ENCODE measurements around the gene HS3ST5.
"Not testable (repeated sequence)": the region's sequence is repeated elsewhere in the genome, so short reads cannot be mapped to it uniquely, and the experiment has no call there.

The HS3ST5 gene

GRCh38 chr6:114346451-114346850, 3.6 kb upstream of the HS3ST5 start:
- Mint-ChIP-seq H3K36me3 (peaks cover 1% of the 10 kb centered on the region), H3K9me3 (no peaks in the 10 kb centered on the region), H3K4me1 (peaks cover 3% of the 10 kb centered on the region), H3K27ac (no peak overlapping the region), H3K4me3 (no peak overlapping the region), H3K27me3 (peaks cover 14% of the 10 kb centered on the region)

- H3K4me3 Mint-ChIP-seq = no peak overlapping the region
- H3K4me1 Mint-ChIP-seq = peaks cover 3% of the 10 kb centered on the region
- H3K36me3 Mint-ChIP-seq = peaks cover 1% of the 10 kb centered on the region
- no peaks in the 10 kb centered on the region for H3K9me3 Mint-ChIP-seq
- H3K27ac Mint-ChIP-seq = no peak overlapping the region
- H3K27me3 Mint-ChIP-seq = peaks cover 16% of the 10 kb centered on the region
These were observed 2.1 kb upstream of the HS3ST5 start for GRCh38 chr6:114344971-114345275.

- Mint-ChIP-seq H3K9me3 (no peaks in the 10 kb centered on the region), H3K27ac (no peak overlapping the region), H3K27me3 (peaks cover 16% of the 10 kb centered on the region), H3K4me3 (no peak overlapping the region), H3K36me3 (peaks cover 1% of the 10 kb centered on the region), H3K4me1 (peaks cover 3% of the 10 kb centered on the region)
These were observed 1.6 kb upstream of the HS3ST5 start for GRCh38 chr6:114344246-114344970.

- Mint-ChIP-seq H3K4me3 (no peak overlapping the region), H3K27me3 (peaks cover 16% of the 10 kb centered on the region), H3K36me3 (peaks cover 1% of the 10 kb centered on the region), H3K4me1 (peaks cover 3% of the 10 kb centered on the region), H3K9me3 (no peaks in the 10 kb centered on the region), H3K27ac (no peak overlapping the region)
These were observed 940 bp upstream of the HS3ST5 start for GRCh38 chr6:114343782-114344144.

- Mint-ChIP-seq H3K36me3 (peaks cover 1% of the 10 kb centered on the region), H3K9me3 (no peaks in the 10 kb centered on the region), H3K4me3 (no peak overlapping the region), H3K27me3 (peaks cover 19% of the 10 kb centered on the region), H3K27ac (no peak overlapping the region), H3K4me1 (peaks cover 3% of the 10 kb centered on the region)
These were observed 567 bp downstream of the HS3ST5 start for GRCh38 chr6:114342086-114342825.

GRCh38 chr6:114339706-114340105, 3.1 kb downstream of the HS3ST5 start:
- Mint-ChIP-seq H3K27me3 (peaks cover 21% of the 10 kb centered on the region), H3K36me3 (peaks cover 1% of the 10 kb centered on the region), H3K9me3 (no peaks in the 10 kb centered on the region), H3K4me3 (no peak overlapping the region), H3K27ac (no peak overlapping the region), H3K4me1 (peaks cover 3% of the 10 kb centered on the region)

- Mint-ChIP-seq H3K27me3 (peaks cover 5% of the 10 kb centered on the region), H3K4me3 (no peak overlapping the region), H3K27ac (no peak overlapping the region), H3K36me3 (no peaks in the 10 kb centered on the region), H3K9me3 (no peaks in the 10 kb centered on the region), H3K4me1 (no peaks in the 10 kb centered on the region)
These were observed 8.6 kb downstream of the HS3ST5 start for GRCh38 chr6:114334237-114334636.

GRCh38 chr6:114327074-114327473, 15.7 kb downstream of the HS3ST5 start:
- Mint-ChIP-seq H3K27me3 (no peaks in the 10 kb centered on the region), H3K36me3 (no peaks in the 10 kb centered on the region), H3K4me3 (no peak overlapping the region), H3K27ac (no peak overlapping the region), H3K4me1 (no peaks in the 10 kb centered on the region), H3K9me3 (no peaks in the 10 kb centered on the region)

- Mint-ChIP-seq H3K36me3 (no peaks in the 10 kb centered on the region), H3K27me3 (no peaks in the 10 kb centered on the region), H3K27ac (no peak overlapping the region), H3K9me3 (no peaks in the 10 kb centered on the region), H3K4me3 (no peak overlapping the region), H3K4me1 (no peaks in the 10 kb centered on the region)
These were observed 19.0 kb downstream of the HS3ST5 start for GRCh38 chr6:114323784-114324183.

- H3K27ac Mint-ChIP-seq = no peak overlapping the region
- no peaks in the 10 kb centered on the region for H3K9me3 Mint-ChIP-seq
- no peaks in the 10 kb centered on the region for H3K27me3 Mint-ChIP-seq
- H3K4me1 Mint-ChIP-seq = no peaks in the 10 kb centered on the region
- no peak overlapping the region for H3K4me3 Mint-ChIP-seq
- no peaks in the 10 kb centered on the region for H3K36me3 Mint-ChIP-seq
These were observed 23.1 kb downstream of the HS3ST5 start for GRCh38 chr6:114319749-114320148.

- no peaks in the 10 kb centered on the region for H3K4me1 Mint-ChIP-seq
- H3K36me3 Mint-ChIP-seq = no peaks in the 10 kb centered on the region
- H3K4me3 Mint-ChIP-seq = no peak overlapping the region
- no peaks in the 10 kb centered on the region for H3K27me3 Mint-ChIP-seq
- no peak overlapping the region for H3K27ac Mint-ChIP-seq
- no peaks in the 10 kb centered on the region for H3K9me3 Mint-ChIP-seq
These were observed 26.8 kb downstream of the HS3ST5 start for GRCh38 chr6:114315831-114316595.

- H3K27ac Mint-ChIP-seq, H3K9me3 Mint-ChIP-seq, H3K36me3 Mint-ChIP-seq, H3K4me3 Mint-ChIP-seq, H3K4me1 Mint-ChIP-seq, H3K27me3 Mint-ChIP-seq: not testable (repeated sequence)
These were observed 29.0 kb downstream of the HS3ST5 start for GRCh38 chr6:114313816-114314215.

- H3K9me3 Mint-ChIP-seq = no peaks in the 10 kb centered on the region
- no peaks in the 10 kb centered on the region for H3K36me3 Mint-ChIP-seq
- no peaks in the 10 kb centered on the region for H3K27me3 Mint-ChIP-seq
- H3K27ac Mint-ChIP-seq = no peak overlapping the region
- no peak overlapping the region for H3K4me3 Mint-ChIP-seq
- no peaks in the 10 kb centered on the region for H3K4me1 Mint-ChIP-seq
These were observed 29.9 kb downstream of the HS3ST5 start for GRCh38 chr6:114312931-114313330.

GRCh38 chr6:114310053-114310452, 32.8 kb downstream of the HS3ST5 start:
- H3K36me3 Mint-ChIP-seq = no peaks in the 10 kb centered on the region
- H3K4me3 Mint-ChIP-seq = no peak overlapping the region
- no peaks in the 10 kb centered on the region for H3K4me1 Mint-ChIP-seq
- H3K9me3 Mint-ChIP-seq = no peaks in the 10 kb centered on the region
- H3K27ac Mint-ChIP-seq = no peak overlapping the region
- H3K27me3 Mint-ChIP-seq = no peaks in the 10 kb centered on the region

- Mint-ChIP-seq H3K9me3 (no peaks in the 10 kb centered on the region), H3K4me3 (no peak overlapping the region), H3K36me3 (no peaks in the 10 kb centered on the region), H3K4me1 (no peaks in the 10 kb centered on the region), H3K27ac (no peak overlapping the region), H3K27me3 (no peaks in the 10 kb centered on the region)
These were observed 38.4 kb downstream of the HS3ST5 start for GRCh38 chr6:114304304-114304887.
